Activated naive CD4-positive, alpha-beta T cell treated with Interleukin-2 at 50 U/mL for 16 hours (primary cell): ENCODE data around the gene FAM83E.

Source experiments
- DNase-seq: peaks from one replicate; pipeline ENCODE4 v3.0.0-alpha.2; 2020

The FAM83E gene

GRCh38 chr19:48571378-48572162 is 43.3 kb downstream of the FAM83E start:
- no peak for DNase-seq

GRCh38 chr19:48569814-48570213 is 45.1 kb downstream of the FAM83E start:
- no peak for DNase-seq

DNA sequence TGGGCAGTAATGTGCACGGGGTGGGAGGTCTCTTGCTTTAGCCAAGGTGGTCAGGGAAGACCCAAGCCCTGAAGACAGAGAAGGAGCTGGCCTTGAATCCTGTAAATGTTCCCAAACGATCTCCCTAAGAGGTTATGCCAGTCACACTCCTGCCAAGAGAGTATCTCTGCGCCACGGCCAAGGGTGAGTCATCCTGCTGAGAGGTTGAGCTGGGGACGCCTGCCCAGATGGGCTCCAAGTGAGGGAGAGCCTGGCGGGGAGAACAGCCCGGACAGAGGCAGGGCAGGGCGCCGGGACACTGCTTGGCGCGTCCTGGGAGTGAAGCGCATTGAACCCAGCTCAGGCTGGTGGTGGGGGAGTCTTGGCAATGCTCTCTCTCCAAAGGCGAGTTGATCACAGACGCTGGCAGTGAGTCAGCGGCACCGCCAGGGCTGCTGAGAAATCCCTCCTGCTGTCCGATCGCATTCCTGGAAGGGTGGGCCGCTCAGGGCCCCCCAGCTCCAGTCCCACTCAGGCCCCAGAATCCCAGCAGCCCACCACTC is 46.5 kb downstream of the FAM83E start:
- DNase-seq: no peak

- DNase-seq: no peak
Observed at GRCh38 chr19:48565090-48565489, 49.8 kb downstream of the FAM83E start.
